Measurements from ENCODE around the gene SPSB4. TPM values are rescaled to one million over a fixed set of nuclear protein-coding genes. Genes with fewer than 3 reads are reported as not detected.

The SPSB4 gene
- total and polyA plus RNA-seq, 4 donors: 0.19 to 1.9 (median 0.87) TPM

DNA sequence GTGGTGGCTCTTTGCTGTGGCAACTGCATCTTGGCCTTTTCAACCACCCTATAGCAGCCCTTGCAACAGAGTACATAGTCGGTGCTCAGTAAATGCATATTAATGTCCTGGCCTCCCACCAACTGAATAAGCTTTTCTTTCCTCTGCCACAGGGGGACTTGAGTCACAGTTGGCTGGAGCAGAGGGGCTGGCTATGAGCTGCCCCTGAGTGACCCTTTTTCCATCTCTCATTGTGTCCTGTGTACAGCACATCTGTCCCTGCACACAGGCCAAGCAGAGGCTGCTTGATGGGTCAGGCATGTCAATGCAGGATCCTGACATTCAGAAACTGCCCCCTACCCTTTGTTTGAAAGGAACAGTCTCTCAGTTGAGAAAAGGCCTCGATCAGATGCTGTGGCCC lies 22.4 kb downstream of the SPSB4 start:
- no peaks in the 10 kb centered on the region for H3K9me3 ChIP-seq (ENCODE audit: control insufficient read depth in 4 of 4, low read length in 3 of 4)
- no peak overlapping the region for H3K27ac ChIP-seq (ENCODE audit: low read depth in 1 of 2, low read length in 2 of 2)
- no peaks in the 10 kb centered on the region for H3K36me3 ChIP-seq (ENCODE audit: control insufficient read depth in 4 of 4, insufficient read depth in 3 of 4, low read depth in 1 of 4, low read length in 3 of 4)
- TF ChIP-seq FOXA2 (IDR thresholded peaks at IDR 0.05) (no peak), HNF4G (IDR thresholded peaks at IDR 0.05) (no peak)
- WGBS: 82% methylated on average over 2 of the region's 2 CpGs
- no peak overlapping the region for H3K9ac ChIP-seq (ENCODE audit: low read depth in 1 of 2, low read length in 2 of 2)
- DNase-seq (ENCODE audit: low spot score): no peak
- H3K4me1 ChIP-seq (ENCODE audit: control insufficient read depth in 4 of 4, insufficient read depth in 4 of 4, low read length in 3 of 4): peaks cover 0 to 2% (median 0%) of the 10 kb centered on the region in 4 donors
- no peak overlapping the region for H3K4me3 ChIP-seq (ENCODE audit: low read depth in 1 of 3, low read length in 3 of 3)
- no peaks in the 10 kb centered on the region for H3K27me3 ChIP-seq (ENCODE audit: control insufficient read depth in 4 of 4, insufficient read depth in 4 of 4, low read length in 3 of 4)

DNA sequence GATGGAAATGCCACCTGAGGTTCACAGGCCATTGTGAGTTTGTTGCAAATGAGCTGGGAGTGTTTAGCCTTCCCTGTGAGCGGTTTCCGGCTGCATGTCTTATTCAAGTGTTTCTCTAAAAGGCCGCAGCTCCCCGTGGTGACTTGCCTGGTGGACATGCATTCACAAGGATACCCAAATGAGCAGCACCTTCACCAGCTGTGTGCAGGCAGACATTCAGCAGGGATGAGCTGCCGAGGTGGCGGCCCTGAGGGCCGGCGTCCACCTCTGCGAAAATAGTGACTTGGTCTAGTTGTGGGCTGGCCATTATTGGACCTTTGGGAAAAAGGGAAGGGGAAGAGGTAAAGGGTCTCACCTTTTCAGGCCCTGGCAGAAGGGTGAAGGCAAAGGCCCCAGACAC lies 23.4 kb downstream of the SPSB4 start:
- DNase-seq (ENCODE audit: low spot score): no peak
- Histone ChIP-seq H3K9ac (ENCODE audit: low read depth in 1 of 2, low read length in 2 of 2) (no peak overlapping the region), H3K9me3 (ENCODE audit: control insufficient read depth in 4 of 4, low read length in 3 of 4) (no peaks in the 10 kb centered on the region), H3K27ac (ENCODE audit: low read depth in 1 of 2, low read length in 2 of 2) (no peak overlapping the region), H3K27me3 (ENCODE audit: control insufficient read depth in 4 of 4, insufficient read depth in 4 of 4, low read length in 3 of 4) (no peaks in the 10 kb centered on the region), H3K4me1 (ENCODE audit: control insufficient read depth in 4 of 4, insufficient read depth in 4 of 4, low read length in 3 of 4) (peaks cover 0 to 2% (median 0%) of the 10 kb centered on the region in 4 donors), H3K36me3 (ENCODE audit: control insufficient read depth in 4 of 4, insufficient read depth in 3 of 4, low read depth in 1 of 4, low read length in 3 of 4) (no peaks in the 10 kb centered on the region), H3K4me3 (ENCODE audit: low read depth in 1 of 3, low read length in 3 of 3) (no peak overlapping the region)
- TF ChIP-seq EGR1 (IDR thresholded peaks at IDR 0.05; ENCODE audit: low read depth in 2 of 2): no peak
- no peak for TF ChIP-seq NR2F2 (IDR thresholded peaks at IDR 0.05)
- no peak for TF ChIP-seq JUND (IDR thresholded peaks at IDR 0.05)
- no peak for TF ChIP-seq RXRA (IDR thresholded peaks at IDR 0.05)
- no peak for TF ChIP-seq RAD21 (IDR thresholded peaks at IDR 0.05)
- no peak for TF ChIP-seq FOXA2 (IDR thresholded peaks at IDR 0.05)
- no peak for TF ChIP-seq HNF4A (conservative IDR thresholded peaks at IDR 0.05)
- TF ChIP-seq SP1 (IDR thresholded peaks at IDR 0.05): no peak
- no peak for TF ChIP-seq YY1 (IDR thresholded peaks at IDR 0.05)
- TF ChIP-seq, protein P1, sequence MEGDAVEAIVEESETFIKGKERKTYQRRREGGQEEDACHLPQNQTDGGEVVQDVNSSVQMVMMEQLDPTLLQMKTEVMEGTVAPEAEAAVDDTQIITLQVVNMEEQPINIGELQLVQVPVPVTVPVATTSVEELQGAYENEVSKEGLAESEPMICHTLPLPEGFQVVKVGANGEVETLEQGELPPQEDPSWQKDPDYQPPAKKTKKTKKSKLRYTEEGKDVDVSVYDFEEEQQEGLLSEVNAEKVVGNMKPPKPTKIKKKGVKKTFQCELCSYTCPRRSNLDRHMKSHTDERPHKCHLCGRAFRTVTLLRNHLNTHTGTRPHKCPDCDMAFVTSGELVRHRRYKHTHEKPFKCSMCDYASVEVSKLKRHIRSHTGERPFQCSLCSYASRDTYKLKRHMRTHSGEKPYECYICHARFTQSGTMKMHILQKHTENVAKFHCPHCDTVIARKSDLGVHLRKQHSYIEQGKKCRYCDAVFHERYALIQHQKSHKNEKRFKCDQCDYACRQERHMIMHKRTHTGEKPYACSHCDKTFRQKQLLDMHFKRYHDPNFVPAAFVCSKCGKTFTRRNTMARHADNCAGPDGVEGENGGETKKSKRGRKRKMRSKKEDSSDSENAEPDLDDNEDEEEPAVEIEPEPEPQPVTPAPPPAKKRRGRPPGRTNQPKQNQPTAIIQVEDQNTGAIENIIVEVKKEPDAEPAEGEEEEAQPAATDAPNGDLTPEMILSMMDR (IDR thresholded peaks at IDR 0.05; ENCODE audit: low read depth, low read length, missing input control): no peak
- TF ChIP-seq, protein P2, sequence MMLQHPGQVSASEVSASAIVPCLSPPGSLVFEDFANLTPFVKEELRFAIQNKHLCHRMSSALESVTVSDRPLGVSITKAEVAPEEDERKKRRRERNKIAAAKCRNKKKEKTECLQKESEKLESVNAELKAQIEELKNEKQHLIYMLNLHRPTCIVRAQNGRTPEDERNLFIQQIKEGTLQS (IDR thresholded peaks at IDR 0.05): no peak
- WGBS: 92% methylated on average over 9 of the region's 9 CpGs

DNA sequence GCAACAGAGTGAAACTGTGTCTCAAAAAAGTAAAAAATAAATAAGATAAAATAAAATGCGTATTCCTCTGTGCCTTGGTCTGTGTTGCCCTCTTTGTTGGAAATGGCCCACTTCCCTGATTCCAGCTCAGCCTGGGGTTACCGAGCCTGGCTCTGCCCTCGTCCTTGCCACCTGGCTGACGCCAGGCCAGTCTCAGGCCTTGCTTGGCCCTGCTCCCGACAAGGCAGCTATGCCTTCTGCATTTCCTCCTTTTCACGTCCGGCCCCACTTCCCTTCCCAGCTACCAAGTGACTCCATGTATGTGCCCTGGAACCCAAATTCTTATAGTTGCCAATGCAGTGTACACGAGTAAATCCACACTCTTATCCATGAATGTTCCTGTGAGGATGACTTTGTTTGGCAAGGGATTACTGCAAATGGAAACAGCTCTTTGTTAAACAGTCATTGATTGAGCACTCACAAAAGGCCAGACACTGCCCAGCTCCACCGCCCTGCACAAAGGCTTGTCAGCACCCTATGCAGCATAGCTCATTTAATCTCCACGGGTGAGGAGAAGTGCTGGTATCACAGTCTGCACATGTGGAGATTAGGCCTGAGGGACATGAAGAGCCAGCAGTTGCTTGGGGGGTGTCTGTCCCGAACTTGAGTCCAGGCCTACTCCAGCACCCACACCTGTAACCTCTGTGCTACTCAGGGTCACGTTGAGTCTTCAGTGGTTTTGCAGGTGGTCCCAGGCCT lies 25.1 kb downstream of the SPSB4 start:
- 80% methylated on average over 12 of the region's 12 CpGs for WGBS
- H3K4me3 ChIP-seq (ENCODE audit: low read depth in 1 of 3, low read length in 3 of 3): no peak overlapping the region
- H3K36me3 ChIP-seq (ENCODE audit: control insufficient read depth in 4 of 4, insufficient read depth in 3 of 4, low read depth in 1 of 4, low read length in 3 of 4): no peaks in the 10 kb centered on the region
- no peak overlapping the region for H3K9ac ChIP-seq (ENCODE audit: low read depth in 1 of 2, low read length in 2 of 2)
- peaks cover 0 to 2% (median 0%) of the 10 kb centered on the region in 4 donors for H3K4me1 ChIP-seq (ENCODE audit: control insufficient read depth in 4 of 4, insufficient read depth in 4 of 4, low read length in 3 of 4)
- TF ChIP-seq, protein P2 (IDR thresholded peaks at IDR 0.05): no peak
- TF ChIP-seq EGR1 (IDR thresholded peaks at IDR 0.05; ENCODE audit: low read depth in 2 of 2): no peak
- TF ChIP-seq FOXA2 (IDR thresholded peaks at IDR 0.05): no peak
- no peak for TF ChIP-seq HNF4G (IDR thresholded peaks at IDR 0.05)
- TF ChIP-seq, protein P3, sequence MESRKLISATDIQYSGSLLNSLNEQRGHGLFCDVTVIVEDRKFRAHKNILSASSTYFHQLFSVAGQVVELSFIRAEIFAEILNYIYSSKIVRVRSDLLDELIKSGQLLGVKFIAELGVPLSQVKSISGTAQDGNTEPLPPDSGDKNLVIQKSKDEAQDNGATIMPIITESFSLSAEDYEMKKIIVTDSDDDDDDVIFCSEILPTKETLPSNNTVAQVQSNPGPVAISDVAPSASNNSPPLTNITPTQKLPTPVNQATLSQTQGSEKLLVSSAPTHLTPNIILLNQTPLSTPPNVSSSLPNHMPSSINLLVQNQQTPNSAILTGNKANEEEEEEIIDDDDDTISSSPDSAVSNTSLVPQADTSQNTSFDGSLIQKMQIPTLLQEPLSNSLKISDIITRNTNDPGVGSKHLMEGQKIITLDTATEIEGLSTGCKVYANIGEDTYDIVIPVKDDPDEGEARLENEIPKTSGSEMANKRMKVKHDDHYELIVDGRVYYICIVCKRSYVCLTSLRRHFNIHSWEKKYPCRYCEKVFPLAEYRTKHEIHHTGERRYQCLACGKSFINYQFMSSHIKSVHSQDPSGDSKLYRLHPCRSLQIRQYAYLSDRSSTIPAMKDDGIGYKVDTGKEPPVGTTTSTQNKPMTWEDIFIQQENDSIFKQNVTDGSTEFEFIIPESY (IDR thresholded peaks at IDR 0.05): no peak
- TF ChIP-seq, protein P4, sequence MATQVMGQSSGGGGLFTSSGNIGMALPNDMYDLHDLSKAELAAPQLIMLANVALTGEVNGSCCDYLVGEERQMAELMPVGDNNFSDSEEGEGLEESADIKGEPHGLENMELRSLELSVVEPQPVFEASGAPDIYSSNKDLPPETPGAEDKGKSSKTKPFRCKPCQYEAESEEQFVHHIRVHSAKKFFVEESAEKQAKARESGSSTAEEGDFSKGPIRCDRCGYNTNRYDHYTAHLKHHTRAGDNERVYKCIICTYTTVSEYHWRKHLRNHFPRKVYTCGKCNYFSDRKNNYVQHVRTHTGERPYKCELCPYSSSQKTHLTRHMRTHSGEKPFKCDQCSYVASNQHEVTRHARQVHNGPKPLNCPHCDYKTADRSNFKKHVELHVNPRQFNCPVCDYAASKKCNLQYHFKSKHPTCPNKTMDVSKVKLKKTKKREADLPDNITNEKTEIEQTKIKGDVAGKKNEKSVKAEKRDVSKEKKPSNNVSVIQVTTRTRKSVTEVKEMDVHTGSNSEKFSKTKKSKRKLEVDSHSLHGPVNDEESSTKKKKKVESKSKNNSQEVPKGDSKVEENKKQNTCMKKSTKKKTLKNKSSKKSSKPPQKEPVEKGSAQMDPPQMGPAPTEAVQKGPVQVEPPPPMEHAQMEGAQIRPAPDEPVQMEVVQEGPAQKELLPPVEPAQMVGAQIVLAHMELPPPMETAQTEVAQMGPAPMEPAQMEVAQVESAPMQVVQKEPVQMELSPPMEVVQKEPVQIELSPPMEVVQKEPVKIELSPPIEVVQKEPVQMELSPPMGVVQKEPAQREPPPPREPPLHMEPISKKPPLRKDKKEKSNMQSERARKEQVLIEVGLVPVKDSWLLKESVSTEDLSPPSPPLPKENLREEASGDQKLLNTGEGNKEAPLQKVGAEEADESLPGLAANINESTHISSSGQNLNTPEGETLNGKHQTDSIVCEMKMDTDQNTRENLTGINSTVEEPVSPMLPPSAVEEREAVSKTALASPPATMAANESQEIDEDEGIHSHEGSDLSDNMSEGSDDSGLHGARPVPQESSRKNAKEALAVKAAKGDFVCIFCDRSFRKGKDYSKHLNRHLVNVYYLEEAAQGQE (IDR thresholded peaks at IDR 0.05): no peak
- TF ChIP-seq, protein P1 (IDR thresholded peaks at IDR 0.05; ENCODE audit: low read depth, low read length, missing input control): no peak
- no peaks in the 10 kb centered on the region for H3K9me3 ChIP-seq (ENCODE audit: control insufficient read depth in 4 of 4, low read length in 3 of 4)
- H3K27me3 ChIP-seq (ENCODE audit: control insufficient read depth in 4 of 4, insufficient read depth in 4 of 4, low read length in 3 of 4): no peaks in the 10 kb centered on the region
- DNase-seq (ENCODE audit: low spot score): no peak
- H3K27ac ChIP-seq (ENCODE audit: low read depth in 1 of 2, low read length in 2 of 2): no peak overlapping the region

Data from liver (tissue), 9 donors.